Left ventricle myocardium inferior (tissue), 1 donor: ENCODE measurements around the gene SHB. TPM values are rescaled to one million over a fixed set of nuclear protein-coding genes. Genes with fewer than 3 reads are reported as not detected.
A peak's percentile ranks its signal among the peaks of the same experiment; 100 is the strongest.

Experiments used
- DNase-seq: peaks from one replicate; pipeline ENCODE4 v3.0.0-alpha.2; 2020
- H3K27ac ChIP-seq: fragments of 200-600 bp; replicated peaks from 2 replicates; pipeline ENCODE4 v1.8.0; 2021
- H3K27me3 ChIP-seq: fragments of 200-600 bp; 2 replicates; pipeline ENCODE4 v1.8.0; 2021; ENCODE audit warnings: low read depth
- H3K36me3 ChIP-seq: fragments of 200-600 bp; 2 replicates; pipeline ENCODE4 v1.8.0; 2021
- H3K4me1 ChIP-seq: fragments of 200-600 bp; 2 replicates; pipeline ENCODE4 v1.8.0; 2021
- H3K4me3 ChIP-seq: fragments of 200-600 bp; 2 replicates; pipeline ENCODE4 v1.8.0; 2021; ENCODE audit warnings: mild to moderate bottlenecking, moderate library complexity
- H3K9me3 ChIP-seq: fragments of 200-600 bp; replicated peaks from 2 replicates; pipeline ENCODE4 v1.8.0; 2021
- intact Hi-C: fragments of 100-400 bp; cut with micrococcal nuclease; formaldehyde crosslinking; loops from one replicate; pipeline ENCODE4 v1.11.0; 2022
- total RNA-seq: library from RNA; stranded (reverse); fragmentation: NEBNext Ultra II Directional; extraction: Animal tissue kit (Norgen Biotek cat#: 25700); gene quantifications from one replicate; pipeline ENCODE4 v1.2.1, GENCODE V29; 2021
- TF ChIP-seq, protein P1 (sequence below): fragments of 200-600 bp; IDR thresholded peaks from 2 replicates; pipeline ENCODE4 v1.8.0; 2021; ENCODE audit warnings: antibody characterized with exemption, mild to moderate bottlenecking, borderline replicate concordance
- donor health status: DM: no; HTN: yes; CAD: no; lungs with severe emphysema.

The SHB gene
- total RNA-seq, 1 donor from 2014 or later = 19.4 TPM

- no peak overlapping the region for H3K4me3 ChIP-seq
- no peaks in the 10 kb centered on the region for H3K9me3 ChIP-seq
- intact Hi-C loops = loop anchor here (5.0 kb wide), 1 partner anchor 35 kb away; no protein-coding TSS in a partner anchor
- peak overlapping the region; percentile 19 for H3K27ac ChIP-seq
- no peak for DNase-seq
- peaks cover 40% of the 10 kb centered on the region for H3K36me3 ChIP-seq
- H3K27me3 ChIP-seq = no peaks in the 10 kb centered on the region
- TF ChIP-seq, protein P1, sequence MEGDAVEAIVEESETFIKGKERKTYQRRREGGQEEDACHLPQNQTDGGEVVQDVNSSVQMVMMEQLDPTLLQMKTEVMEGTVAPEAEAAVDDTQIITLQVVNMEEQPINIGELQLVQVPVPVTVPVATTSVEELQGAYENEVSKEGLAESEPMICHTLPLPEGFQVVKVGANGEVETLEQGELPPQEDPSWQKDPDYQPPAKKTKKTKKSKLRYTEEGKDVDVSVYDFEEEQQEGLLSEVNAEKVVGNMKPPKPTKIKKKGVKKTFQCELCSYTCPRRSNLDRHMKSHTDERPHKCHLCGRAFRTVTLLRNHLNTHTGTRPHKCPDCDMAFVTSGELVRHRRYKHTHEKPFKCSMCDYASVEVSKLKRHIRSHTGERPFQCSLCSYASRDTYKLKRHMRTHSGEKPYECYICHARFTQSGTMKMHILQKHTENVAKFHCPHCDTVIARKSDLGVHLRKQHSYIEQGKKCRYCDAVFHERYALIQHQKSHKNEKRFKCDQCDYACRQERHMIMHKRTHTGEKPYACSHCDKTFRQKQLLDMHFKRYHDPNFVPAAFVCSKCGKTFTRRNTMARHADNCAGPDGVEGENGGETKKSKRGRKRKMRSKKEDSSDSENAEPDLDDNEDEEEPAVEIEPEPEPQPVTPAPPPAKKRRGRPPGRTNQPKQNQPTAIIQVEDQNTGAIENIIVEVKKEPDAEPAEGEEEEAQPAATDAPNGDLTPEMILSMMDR = no peak
- peaks cover 73% of the 10 kb centered on the region for H3K4me1 ChIP-seq
These were observed 117.2 kb downstream of the SHB start for GRCh38 chr9:37951671-37952449.

DNA sequence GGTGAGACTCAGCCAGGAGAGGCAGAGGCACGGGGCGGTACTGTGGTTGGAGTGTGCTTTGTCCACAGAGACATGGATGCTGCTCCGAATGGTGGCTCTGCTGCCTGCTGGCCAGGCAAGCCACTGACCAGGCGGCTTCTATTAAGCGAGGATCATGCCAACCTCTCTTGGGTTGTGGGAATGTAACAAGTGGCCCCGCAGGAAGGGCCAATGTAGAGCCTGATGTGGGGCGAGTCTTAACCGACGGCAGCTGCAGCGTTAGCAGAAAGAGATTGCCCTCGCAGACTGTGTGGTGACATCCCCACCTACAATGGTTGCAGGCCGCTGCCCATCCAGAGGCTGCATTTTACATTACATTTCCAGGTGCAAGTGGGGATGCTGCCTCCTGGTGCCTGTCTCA lies 118.5 kb downstream of the SHB start:
- Histone ChIP-seq H3K9me3 (no peaks in the 10 kb centered on the region), H3K4me3 (no peak overlapping the region), H3K27ac (no peak overlapping the region), H3K36me3 (peaks cover 47% of the 10 kb centered on the region), H3K4me1 (peaks cover 80% of the 10 kb centered on the region), H3K27me3 (no peaks in the 10 kb centered on the region)
- intact Hi-C loops = loop anchor here (5.0 kb wide), 1 partner anchor 37 kb away; no protein-coding TSS in a partner anchor
- TF ChIP-seq, protein P1 = no peak
- DNase-seq = no peak

DNA sequence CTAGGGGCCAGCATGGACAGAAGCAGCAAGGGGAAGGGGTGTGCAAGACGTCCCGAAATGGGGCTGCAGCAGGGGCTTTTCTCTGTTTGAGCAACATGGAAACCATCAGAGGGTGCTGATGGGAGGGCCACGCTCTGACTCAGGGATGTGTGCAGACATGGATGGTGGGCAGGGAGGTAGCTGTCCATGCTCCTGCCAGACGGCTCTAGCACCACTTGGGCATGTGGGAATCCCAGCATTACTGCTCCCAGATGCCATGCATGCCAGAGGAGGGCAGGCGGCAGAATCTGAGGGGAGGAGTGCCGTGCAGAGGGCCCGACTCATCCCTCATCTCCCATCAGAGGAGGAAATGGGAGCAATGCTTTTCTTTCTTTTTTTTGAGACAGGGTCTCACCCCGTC lies 119.5 kb downstream of the SHB start:
- H3K4me3 ChIP-seq = no peak overlapping the region
- no peaks in the 10 kb centered on the region for H3K27me3 ChIP-seq
- no peaks in the 10 kb centered on the region for H3K9me3 ChIP-seq
- TF ChIP-seq, protein P1 = no peak
- H3K4me1 ChIP-seq = peaks cover 85% of the 10 kb centered on the region
- H3K27ac ChIP-seq = no peak overlapping the region
- no peak for DNase-seq
- H3K36me3 ChIP-seq = peaks cover 39% of the 10 kb centered on the region
- intact Hi-C loops = loop anchor here (10.0 kb wide), 1 partner anchor 115 kb away; the partner anchor contains the start of gene SHB

- Histone ChIP-seq H3K27me3 (no peaks in the 10 kb centered on the region), H3K27ac (no peak overlapping the region), H3K4me1 (peaks cover 85% of the 10 kb centered on the region), H3K36me3 (peaks cover 34% of the 10 kb centered on the region), H3K9me3 (no peaks in the 10 kb centered on the region), H3K4me3 (no peak overlapping the region)
- DNase-seq = no peak
- TF ChIP-seq, protein P1 = no peak
- intact Hi-C loops = loop anchor here (10.0 kb wide), 1 partner anchor 116 kb away; the partner anchor contains the start of gene SHB
These were observed 120.5 kb downstream of the SHB start for GRCh38 chr9:37948417-37948980.

DNA sequence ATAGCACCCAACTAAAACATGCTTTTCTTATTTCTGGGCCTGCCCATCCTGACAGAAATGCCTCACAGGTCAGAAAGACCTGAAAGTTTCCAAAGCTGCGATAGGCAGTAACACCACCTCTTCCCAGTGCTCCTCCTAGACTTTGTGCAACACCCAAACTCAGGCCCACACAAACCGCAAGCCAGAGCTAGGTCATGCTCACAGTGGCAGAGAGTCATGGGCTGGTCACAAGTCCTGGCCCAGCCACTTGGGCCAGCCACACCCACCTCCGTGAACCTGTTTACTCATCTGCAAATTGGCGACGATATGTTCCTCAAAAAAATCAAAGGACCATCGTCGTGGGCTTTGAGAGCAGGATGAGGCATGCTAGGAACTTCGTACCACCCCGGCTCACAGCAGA lies 121.0 kb downstream of the SHB start:
- DNase-seq = no peak
- H3K9me3 ChIP-seq = no peaks in the 10 kb centered on the region
- peaks cover 34% of the 10 kb centered on the region for H3K36me3 ChIP-seq
- TF ChIP-seq, protein P1 = no peak
- intact Hi-C loops = loop anchor here (10.0 kb wide), 1 partner anchor 117 kb away; the partner anchor contains the start of gene SHB
- peaks cover 85% of the 10 kb centered on the region for H3K4me1 ChIP-seq
- H3K4me3 ChIP-seq = no peak overlapping the region
- no peak overlapping the region for H3K27ac ChIP-seq
- no peaks in the 10 kb centered on the region for H3K27me3 ChIP-seq
